Thoracic aorta (tissue), 2 donors: ENCODE results near the gene GJB4. TPM values are rescaled to one million over a fixed set of nuclear protein-coding genes. Genes with fewer than 3 reads are reported as not detected.

Source experiments
- ATAC-seq: fragments of 150-250 bp; one replicate; pipeline ENCODE4 v1.8.0; 2017; ENCODE audit warnings: low read depth; ENCODE audit not compliant: insufficient number of reproducible peaks, low FRiP score
- DNase-seq: peaks from one replicate; pipeline ENCODE4 v3.0.0-alpha.2; 2020; ENCODE audit warnings: low spot score
- H3K27ac ChIP-seq, 2 donors: fragments of 200-600 bp; sonication (generic); 1 replicate in 1 of 2; 2 replicates in 1 of 2; pipeline ENCODE4 v1.5.1; 2016; ENCODE audit warnings: mild to moderate bottlenecking in 2 of 2, moderate library complexity in 2 of 2
- H3K27me3 ChIP-seq: fragments of 200-600 bp; sonication (generic); replicated peaks from 2 replicates; pipeline ENCODE4 v1.6.0; 2016; ENCODE audit warnings: mild to moderate bottlenecking; ENCODE audit not compliant: insufficient read depth
- H3K36me3 ChIP-seq: fragments of 200-600 bp; sonication (generic); one replicate; pipeline ENCODE4 v1.5.1; 2016
- H3K4me1 ChIP-seq, 2 donors: fragments of 200-600 bp; sonication (generic); 1 replicate in 1 of 2; 2 replicates in 1 of 2; pipeline versions ENCODE4 v1.5.1 to v1.6.0; 2016; ENCODE audit warnings: low read depth in 2 of 2, mild to moderate bottlenecking in 1 of 2; ENCODE audit not compliant: control insufficient read depth in 1 of 2
- H3K4me3 ChIP-seq: fragments of 200-600 bp; sonication (generic); 2 replicates; pipeline ENCODE4 v1.5.1; 2016; ENCODE audit warnings: mild to moderate bottlenecking
- H3K9me3 ChIP-seq: fragments of 200-600 bp; sonication (generic); 2 replicates; pipeline ENCODE4 v1.5.1; 2016
- CTCF ChIP-seq: fragments of 200-600 bp; sonication (generic); IDR thresholded peaks from one replicate; pipeline ENCODE4 v1.5.1; 2019; ENCODE audit warnings: antibody characterized with exemption
- total RNA-seq, 2 donors: library from RNA; depleted of rRNA; stranded (reverse); fragments of >200 nt; gene quantifications; one replicate each; pipeline versions ENCODE4 v1.1.0 to v1.2.3, GENCODE V29; 2016

GJB4 gene
- total RNA-seq, 2 donors from 2014 or later: not detected

- H3K4me1 ChIP-seq: no peaks in the 10 kb centered on the region
- ATAC-seq: no peak
Measured at GRCh38 chr1:34714386-34714785, 45.2 kb upstream of the GJB4 start.

GRCh38 chr1:34715139-34715538 lies 44.4 kb upstream of the GJB4 start:
- no peaks in the 10 kb centered on the region for H3K27me3 ChIP-seq
- TF ChIP-seq CTCF: no peak
- H3K27ac ChIP-seq: no peak overlapping the region
- H3K4me1 ChIP-seq: no peaks in the 10 kb centered on the region
- H3K4me3 ChIP-seq: no peak overlapping the region
- DNase-seq (no peak), ATAC-seq (no peak)
- H3K9me3 ChIP-seq: no peaks in the 10 kb centered on the region
- no peaks in the 10 kb centered on the region for H3K36me3 ChIP-seq

More at GRCh38 chr1:34714386-34714785, 45.2 kb upstream of the GJB4 start:
- no peak overlapping the region for H3K27ac ChIP-seq
- H3K4me3 ChIP-seq: no peak overlapping the region
- no peaks in the 10 kb centered on the region for H3K27me3 ChIP-seq
- no peak for DNase-seq
- no peaks in the 10 kb centered on the region for H3K9me3 ChIP-seq
- TF ChIP-seq CTCF: no peak
- no peaks in the 10 kb centered on the region for H3K36me3 ChIP-seq

- Histone ChIP-seq H3K9me3 (no peaks in the 10 kb centered on the region), H3K27ac (no peak overlapping the region), H3K4me1 (no peaks in the 10 kb centered on the region), H3K36me3 (no peaks in the 10 kb centered on the region), H3K27me3 (no peaks in the 10 kb centered on the region), H3K4me3 (no peak overlapping the region)
- DNase-seq (no peak), ATAC-seq (no peak)
- no peak for TF ChIP-seq CTCF
Measured at GRCh38 chr1:34721241-34721640, 38.3 kb upstream of the GJB4 start.

GRCh38 chr1:34721646-34722355 lies 37.7 kb upstream of the GJB4 start:
- H3K4me3 ChIP-seq: no peak overlapping the region
- H3K4me1 ChIP-seq: no peaks in the 10 kb centered on the region
- TF ChIP-seq CTCF: no peak
- H3K36me3 ChIP-seq: no peaks in the 10 kb centered on the region
- no peak for DNase-seq
- no peak for ATAC-seq
- no peak overlapping the region for H3K27ac ChIP-seq
- no peaks in the 10 kb centered on the region for H3K27me3 ChIP-seq
- H3K9me3 ChIP-seq: no peaks in the 10 kb centered on the region

- TF ChIP-seq CTCF: no peak
- no peak for DNase-seq
- Histone ChIP-seq H3K4me1 (no peaks in the 10 kb centered on the region), H3K9me3 (no peaks in the 10 kb centered on the region), H3K27me3 (no peaks in the 10 kb centered on the region), H3K27ac (no peak overlapping the region), H3K4me3 (no peak overlapping the region), H3K36me3 (no peaks in the 10 kb centered on the region)
- no peak for ATAC-seq
Measured at GRCh38 chr1:34726861-34727260, 32.7 kb upstream of the GJB4 start.
